Measurements from ENCODE around the gene TLL1. TPM values are rescaled to one million over a fixed set of nuclear protein-coding genes. Genes with fewer than 3 reads are reported as not detected.

Gene TLL1
- total RNA-seq, 4 donors from 2014 or later = 4.2 to 20.4 (median 8.4) TPM

- DNase-seq (ENCODE audit: low spot score in 2 of 2) = no peak
- Histone ChIP-seq H3K27me3 (no peaks in the 10 kb centered on the region), H3K4me3 (no peak overlapping the region), H3K36me3 (no peaks in the 10 kb centered on the region), H3K9me3 (no peaks in the 10 kb centered on the region), H3K4me1 (no peaks in the 10 kb centered on the region), H3K27ac (no peak overlapping the region)
- TF ChIP-seq POLR2A (IDR thresholded peaks at IDR 0.05) = no peak
- TF ChIP-seq EP300 (IDR thresholded peaks at IDR 0.05) = no peak
- TF ChIP-seq, protein P1, sequence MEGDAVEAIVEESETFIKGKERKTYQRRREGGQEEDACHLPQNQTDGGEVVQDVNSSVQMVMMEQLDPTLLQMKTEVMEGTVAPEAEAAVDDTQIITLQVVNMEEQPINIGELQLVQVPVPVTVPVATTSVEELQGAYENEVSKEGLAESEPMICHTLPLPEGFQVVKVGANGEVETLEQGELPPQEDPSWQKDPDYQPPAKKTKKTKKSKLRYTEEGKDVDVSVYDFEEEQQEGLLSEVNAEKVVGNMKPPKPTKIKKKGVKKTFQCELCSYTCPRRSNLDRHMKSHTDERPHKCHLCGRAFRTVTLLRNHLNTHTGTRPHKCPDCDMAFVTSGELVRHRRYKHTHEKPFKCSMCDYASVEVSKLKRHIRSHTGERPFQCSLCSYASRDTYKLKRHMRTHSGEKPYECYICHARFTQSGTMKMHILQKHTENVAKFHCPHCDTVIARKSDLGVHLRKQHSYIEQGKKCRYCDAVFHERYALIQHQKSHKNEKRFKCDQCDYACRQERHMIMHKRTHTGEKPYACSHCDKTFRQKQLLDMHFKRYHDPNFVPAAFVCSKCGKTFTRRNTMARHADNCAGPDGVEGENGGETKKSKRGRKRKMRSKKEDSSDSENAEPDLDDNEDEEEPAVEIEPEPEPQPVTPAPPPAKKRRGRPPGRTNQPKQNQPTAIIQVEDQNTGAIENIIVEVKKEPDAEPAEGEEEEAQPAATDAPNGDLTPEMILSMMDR (IDR thresholded peaks at IDR 0.05) = no peak
Measured at GRCh38 chr4:166044871-166045270, 171.8 kb downstream of the TLL1 start.

GRCh38 chr4:166045457-166045856 is 172.4 kb downstream of the TLL1 start:
- no peaks in the 10 kb centered on the region for H3K27me3 ChIP-seq
- H3K27ac ChIP-seq = no peak overlapping the region
- H3K9me3 ChIP-seq = no peaks in the 10 kb centered on the region
- TF ChIP-seq, protein P1 (IDR thresholded peaks at IDR 0.05) = no peak
- TF ChIP-seq EP300 (IDR thresholded peaks at IDR 0.05) (no peak), POLR2A (IDR thresholded peaks at IDR 0.05) (no peak)
- H3K4me1 ChIP-seq = no peaks in the 10 kb centered on the region
- no peak overlapping the region for H3K4me3 ChIP-seq
- no peaks in the 10 kb centered on the region for H3K36me3 ChIP-seq
- no peak for DNase-seq (ENCODE audit: low spot score in 2 of 2)
- WGBS, 2 donors = 82 to 91% methylated on average over 9 of the region's 9 CpGs

DNA sequence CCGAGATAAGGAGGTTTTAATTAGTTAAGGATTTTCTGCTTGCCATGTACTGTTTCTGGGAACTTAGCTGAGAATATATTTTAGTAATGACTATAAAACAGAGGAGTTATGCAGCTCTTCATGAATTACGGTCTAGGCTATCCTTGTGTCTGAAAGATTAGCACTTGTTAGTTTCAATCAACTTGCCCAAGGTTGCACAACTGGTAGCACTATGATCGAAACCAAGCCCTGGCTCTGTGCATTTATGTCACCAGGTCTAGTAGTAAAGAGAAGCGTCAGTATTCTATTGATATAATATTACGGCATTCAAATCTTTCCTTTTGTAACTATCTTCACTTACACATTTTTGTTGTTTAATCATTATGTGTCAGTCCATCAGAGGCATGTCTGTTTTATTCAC is 176.0 kb downstream of the TLL1 start:
- 88 to 94% methylated on average over 5 of the region's 5 CpGs for WGBS, 2 donors
- Histone ChIP-seq H3K4me3 (no peak overlapping the region), H3K27me3 (no peaks in the 10 kb centered on the region), H3K4me1 (no peaks in the 10 kb centered on the region), H3K27ac (no peak overlapping the region), H3K9me3 (no peaks in the 10 kb centered on the region), H3K36me3 (no peaks in the 10 kb centered on the region)
- TF ChIP-seq POLR2A (IDR thresholded peaks at IDR 0.05) (no peak), EP300 (IDR thresholded peaks at IDR 0.05) (no peak)
- TF ChIP-seq, protein P1 (IDR thresholded peaks at IDR 0.05) = no peak
- DNase-seq (ENCODE audit: low spot score in 2 of 2) = no peak

GRCh38 chr4:166064721-166065120 is 191.7 kb downstream of the TLL1 start:
- Histone ChIP-seq H3K27ac (no peak overlapping the region), H3K4me1 (no peaks in the 10 kb centered on the region), H3K9me3 (peaks cover 0 to 5% (median 0%) of the 10 kb centered on the region in 4 donors), H3K36me3 (no peaks in the 10 kb centered on the region), H3K27me3 (no peaks in the 10 kb centered on the region), H3K4me3 (no peak overlapping the region)
- no peak for DNase-seq (ENCODE audit: low spot score in 2 of 2)
- TF ChIP-seq, protein P1 (IDR thresholded peaks at IDR 0.05) = no peak
- TF ChIP-seq POLR2A (IDR thresholded peaks at IDR 0.05) (no peak), EP300 (IDR thresholded peaks at IDR 0.05) (no peak)

- Histone ChIP-seq H3K27me3 (no peaks in the 10 kb centered on the region), H3K4me1 (no peaks in the 10 kb centered on the region), H3K27ac (no peak overlapping the region), H3K9me3 (peaks cover 0 to 5% (median 0%) of the 10 kb centered on the region in 4 donors), H3K4me3 (no peak overlapping the region), H3K36me3 (no peaks in the 10 kb centered on the region)
- DNase-seq (ENCODE audit: low spot score in 2 of 2) = no peak
- 94 to 99% methylated on average over 2 of the region's 2 CpGs for WGBS, 2 donors
- TF ChIP-seq, protein P1 (IDR thresholded peaks at IDR 0.05) = no peak
- no peak for TF ChIP-seq EP300 (IDR thresholded peaks at IDR 0.05)
- TF ChIP-seq POLR2A (IDR thresholded peaks at IDR 0.05) = no peak
Measured at GRCh38 chr4:166065324-166065723, 192.3 kb downstream of the TLL1 start.
